Measurements from ENCODE around the gene FKBP1B.

FKBP1B gene

GRCh38 chr2:24073816-24074215 lies 24.3 kb downstream of the FKBP1B start:
- no peak overlapping the region for H2BK5ac ChIP-seq (ENCODE audit: low read length)
- no peak overlapping the region for H2AK5ac ChIP-seq (ENCODE audit: low read depth, low read length)
- H3K4me3 ChIP-seq (ENCODE audit: low read length in 2 of 2) = no peak overlapping the region
- H2BK12ac ChIP-seq (ENCODE audit: low read length) = no peak overlapping the region
- no peak overlapping the region for H2AFZ ChIP-seq (ENCODE audit: low read length)
- no peak for DNase-seq (ENCODE audit: low spot score)
- no peak overlapping the region for H3K9ac ChIP-seq (ENCODE audit: low read depth, low read length, poor library complexity)
- H3K9me3 ChIP-seq (replicated peaks in 1 of 2; ENCODE audit: control insufficient read depth in 2 of 2, insufficient read depth in 1 of 2, low read depth in 1 of 2, low read length in 2 of 2) = no peaks in the 10 kb centered on the region
- H3K79me1 ChIP-seq (ENCODE audit: low read depth, low read length) = no peaks in the 10 kb centered on the region
- no peak overlapping the region for H2BK120ac ChIP-seq (ENCODE audit: low read depth, low read length)
- peaks cover 7 to 72% of the 10 kb centered on the region in 2 donors for H3K36me3 ChIP-seq (replicated peaks in 1 of 2; ENCODE audit: control insufficient read depth in 2 of 2, insufficient read depth in 2 of 2, low read length in 2 of 2)
- H3K27me3 ChIP-seq (ENCODE audit: control insufficient read depth in 3 of 3, insufficient read depth in 3 of 3, low read depth in 1 of 3, low read length in 3 of 3) = no peaks in the 10 kb centered on the region
- peaks cover 2 to 6% of the 10 kb centered on the region in 2 donors for H3K4me1 ChIP-seq (ENCODE audit: control insufficient read depth in 2 of 2, insufficient read depth in 1 of 2, low read depth in 1 of 2, low read length in 2 of 2)
- no peak overlapping the region for H3K4me2 ChIP-seq (ENCODE audit: insufficient read depth, low read length, poor library complexity, severe bottlenecking)
- no peak overlapping the region for H3K14ac ChIP-seq (ENCODE audit: low read length)
- H3K18ac ChIP-seq (ENCODE audit: low read length) = no peak overlapping the region
- no peak overlapping the region for H4K91ac ChIP-seq (ENCODE audit: low read depth, low read length, poor library complexity)
- H3K27ac ChIP-seq (replicated peaks; ENCODE audit: low read length) = no peak overlapping the region
- WGBS, 2 donors (ENCODE audit: extremely low coverage in 2 of 2, insufficient read length in 2 of 2, insufficient replicate concordance in 1 of 2) = no CpG with 5 or more reads among the region's 6 CpGs
- no peak overlapping the region for H3K4ac ChIP-seq (ENCODE audit: low read length)
- H4K8ac ChIP-seq (ENCODE audit: low read depth, low read length) = no peak overlapping the region
- H3K23ac ChIP-seq (ENCODE audit: low read depth, low read length, poor library complexity) = no peak overlapping the region
- H2BK15ac ChIP-seq (ENCODE audit: low read length) = no peak overlapping the region

GRCh38 chr2:24075259-24075658 lies 25.7 kb downstream of the FKBP1B start:
- Histone ChIP-seq H3K4me2 (ENCODE audit: insufficient read depth, low read length, poor library complexity, severe bottlenecking) (peak overlapping the region; percentile 11), H3K4ac (ENCODE audit: low read length) (no peak overlapping the region), H2BK12ac (ENCODE audit: low read length) (no peak overlapping the region), H3K36me3 (replicated peaks in 1 of 2; ENCODE audit: control insufficient read depth in 2 of 2, insufficient read depth in 2 of 2, low read length in 2 of 2) (peaks cover under 1 to 71% of the 10 kb centered on the region in 2 donors), H3K27me3 (ENCODE audit: control insufficient read depth in 3 of 3, insufficient read depth in 3 of 3, low read depth in 1 of 3, low read length in 3 of 3) (no peaks in the 10 kb centered on the region), H3K14ac (ENCODE audit: low read length) (no peak overlapping the region), H3K9ac (ENCODE audit: low read depth, low read length, poor library complexity) (no peak overlapping the region), H3K4me1 (ENCODE audit: control insufficient read depth in 2 of 2, insufficient read depth in 1 of 2, low read depth in 1 of 2, low read length in 2 of 2) (peaks cover 2 to 6% of the 10 kb centered on the region in 2 donors), H2AK5ac (ENCODE audit: low read depth, low read length) (no peak overlapping the region), H2BK120ac (ENCODE audit: low read depth, low read length) (no peak overlapping the region), H3K9me3 (replicated peaks in 1 of 2; ENCODE audit: control insufficient read depth in 2 of 2, insufficient read depth in 1 of 2, low read depth in 1 of 2, low read length in 2 of 2) (no peaks in the 10 kb centered on the region), H3K18ac (ENCODE audit: low read length) (no peak overlapping the region), H4K91ac (ENCODE audit: low read depth, low read length, poor library complexity) (no peak overlapping the region), H3K79me1 (ENCODE audit: low read depth, low read length) (no peaks in the 10 kb centered on the region), H3K4me3 (ENCODE audit: low read length in 2 of 2) (peak overlapping the region in 1 of 2 donors; percentile 83), H2BK15ac (ENCODE audit: low read length) (no peak overlapping the region), H3K27ac (replicated peaks; ENCODE audit: low read length) (no peak overlapping the region), H2BK5ac (ENCODE audit: low read length) (no peak overlapping the region), H4K8ac (ENCODE audit: low read depth, low read length) (no peak overlapping the region), H3K23ac (ENCODE audit: low read depth, low read length, poor library complexity) (no peak overlapping the region), H2AFZ (ENCODE audit: low read length) (no peak overlapping the region)
- no peak for DNase-seq (ENCODE audit: low spot score)
- no CpG with 5 or more reads among the region's 5 CpGs for WGBS, 2 donors (ENCODE audit: extremely low coverage in 2 of 2, insufficient read length in 2 of 2, insufficient replicate concordance in 1 of 2)

GRCh38 chr2:24075915-24076848 lies 26.6 kb downstream of the FKBP1B start, which contains the start of gene SF3B6:
TSS of gene SF3B6 (minus strand) at chr2:24076326. CDS start at chr2:24076229, 97 bp downstream.
- Histone ChIP-seq H2BK12ac (ENCODE audit: low read length) (no peak within 1 kb of the TSS), H3K79me1 (ENCODE audit: low read depth, low read length) (no peaks in the 10 kb centered on the region), H2AK5ac (ENCODE audit: low read depth, low read length) (peak within 1 kb of the TSS; percentile 95), H3K27ac (replicated peaks; ENCODE audit: low read length) (peak within 1 kb of the TSS; percentile 67), H2BK120ac (ENCODE audit: low read depth, low read length) (no peak within 1 kb of the TSS), H3K18ac (ENCODE audit: low read length) (peak within 1 kb of the TSS; percentile 78), H3K9ac (ENCODE audit: low read depth, low read length, poor library complexity) (peak within 1 kb of the TSS; percentile 82), H3K4me1 (ENCODE audit: control insufficient read depth in 2 of 2, insufficient read depth in 1 of 2, low read depth in 1 of 2, low read length in 2 of 2) (peaks cover 2 to 6% of the 10 kb centered on the region in 2 donors), H3K27me3 (ENCODE audit: control insufficient read depth in 3 of 3, insufficient read depth in 3 of 3, low read depth in 1 of 3, low read length in 3 of 3) (no peaks in the 10 kb centered on the region), H4K8ac (ENCODE audit: low read depth, low read length) (no peak within 1 kb of the TSS), H2BK15ac (ENCODE audit: low read length) (no peak within 1 kb of the TSS), H3K4me3 (ENCODE audit: low read length in 2 of 2) (peak within 1 kb of the TSS; percentile 83 to 89), H3K4ac (ENCODE audit: low read length) (peak within 1 kb of the TSS; percentile 53), H2BK5ac (ENCODE audit: low read length) (no peak within 1 kb of the TSS), H3K14ac (ENCODE audit: low read length) (no peak within 1 kb of the TSS), H3K4me2 (ENCODE audit: insufficient read depth, low read length, poor library complexity, severe bottlenecking) (peak within 1 kb of the TSS; percentile 84), H4K91ac (ENCODE audit: low read depth, low read length, poor library complexity) (no peak within 1 kb of the TSS), H3K23ac (ENCODE audit: low read depth, low read length, poor library complexity) (peak within 1 kb of the TSS; percentile 78), H3K9me3 (replicated peaks in 1 of 2; ENCODE audit: control insufficient read depth in 2 of 2, insufficient read depth in 1 of 2, low read depth in 1 of 2, low read length in 2 of 2) (no peaks in the 10 kb centered on the region), H2AFZ (ENCODE audit: low read length) (peak within 1 kb of the TSS; percentile 80), H3K36me3 (replicated peaks in 1 of 2; ENCODE audit: control insufficient read depth in 2 of 2, insufficient read depth in 2 of 2, low read length in 2 of 2) (peaks cover 5 to 70% of the 10 kb centered on the region in 2 donors)
- WGBS, 2 donors (ENCODE audit: extremely low coverage in 2 of 2, insufficient read length in 2 of 2, insufficient replicate concordance in 1 of 2) = no CpG with 5 or more reads among the region's 64 CpGs
- DNase-seq (ENCODE audit: low spot score) = peak; percentile 96

GRCh38 chr2:24076849-24077534 lies 27.5 kb downstream of the FKBP1B start:
- Histone ChIP-seq H2BK15ac (ENCODE audit: low read length) (no peak overlapping the region), H3K27me3 (ENCODE audit: control insufficient read depth in 3 of 3, insufficient read depth in 3 of 3, low read depth in 1 of 3, low read length in 3 of 3) (no peaks in the 10 kb centered on the region), H3K36me3 (replicated peaks in 1 of 2; ENCODE audit: control insufficient read depth in 2 of 2, insufficient read depth in 2 of 2, low read length in 2 of 2) (peaks cover 6 to 64% of the 10 kb centered on the region in 2 donors), H3K4me3 (ENCODE audit: low read length in 2 of 2) (peak overlapping the region; percentile 83 to 89), H3K9ac (ENCODE audit: low read depth, low read length, poor library complexity) (peak overlapping the region; percentile 82), H3K27ac (replicated peaks; ENCODE audit: low read length) (no peak overlapping the region), H2AFZ (ENCODE audit: low read length) (peak overlapping the region; percentile 80), H3K23ac (ENCODE audit: low read depth, low read length, poor library complexity) (peak overlapping the region; percentile 78), H4K8ac (ENCODE audit: low read depth, low read length) (peak overlapping the region; percentile 52), H2BK5ac (ENCODE audit: low read length) (no peak overlapping the region), H3K4ac (ENCODE audit: low read length) (peak overlapping the region; percentile 53), H2BK12ac (ENCODE audit: low read length) (no peak overlapping the region), H3K4me2 (ENCODE audit: insufficient read depth, low read length, poor library complexity, severe bottlenecking) (peak overlapping the region; percentile 84), H4K91ac (ENCODE audit: low read depth, low read length, poor library complexity) (no peak overlapping the region), H3K9me3 (replicated peaks in 1 of 2; ENCODE audit: control insufficient read depth in 2 of 2, insufficient read depth in 1 of 2, low read depth in 1 of 2, low read length in 2 of 2) (no peaks in the 10 kb centered on the region), H2AK5ac (ENCODE audit: low read depth, low read length) (peak overlapping the region; percentile 95), H2BK120ac (ENCODE audit: low read depth, low read length) (no peak overlapping the region), H3K4me1 (ENCODE audit: control insufficient read depth in 2 of 2, insufficient read depth in 1 of 2, low read depth in 1 of 2, low read length in 2 of 2) (peaks cover 2 to 6% of the 10 kb centered on the region in 2 donors), H3K79me1 (ENCODE audit: low read depth, low read length) (no peaks in the 10 kb centered on the region), H3K18ac (ENCODE audit: low read length) (peak overlapping the region; percentile 78), H3K14ac (ENCODE audit: low read length) (no peak overlapping the region)
- no CpG with 5 or more reads among the region's 41 CpGs for WGBS, 2 donors (ENCODE audit: extremely low coverage in 2 of 2, insufficient read length in 2 of 2, insufficient replicate concordance in 1 of 2)
- DNase-seq (ENCODE audit: low spot score) = no peak

Data from neuronal stem cell (in vitro differentiated cells).